ENCODE measurements around the gene USP15.

DNA sequence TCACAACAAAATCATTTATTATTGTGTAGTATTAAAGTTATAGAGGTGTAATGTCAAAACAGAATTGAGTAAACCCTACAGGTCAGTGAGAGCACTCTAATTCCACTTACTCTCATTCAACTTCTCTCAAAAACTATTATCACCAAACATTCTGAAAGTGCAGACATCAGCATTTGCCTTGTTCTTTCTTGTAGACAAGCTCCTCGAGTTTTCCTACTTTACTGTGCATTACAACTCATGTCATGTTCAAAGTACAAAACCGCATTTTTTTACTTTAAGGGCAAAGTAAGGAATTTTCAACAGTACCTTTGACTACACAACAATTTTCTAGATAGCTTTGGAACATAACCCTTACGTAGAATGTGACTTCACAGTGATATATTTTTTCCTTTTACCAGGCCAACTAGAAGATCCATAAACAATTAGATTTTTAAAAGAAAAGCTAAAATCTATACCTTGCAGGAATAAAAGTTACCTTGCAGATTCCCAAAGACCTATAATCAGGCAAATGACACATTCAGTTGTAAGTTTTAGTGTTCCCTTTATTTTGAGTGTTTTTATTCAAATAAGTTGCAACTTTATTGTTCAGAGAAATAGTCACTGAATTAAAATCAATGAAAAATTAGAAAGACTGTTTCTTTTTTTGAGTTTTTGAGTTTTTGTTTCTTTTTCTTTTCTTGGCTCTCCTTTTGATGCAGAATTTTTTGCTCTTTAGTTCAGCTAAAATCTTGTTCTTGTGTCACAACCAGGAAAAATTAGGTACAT is 12.7 kb upstream of the USP15 start:
- TF ChIP-seq SMC3 (IDR thresholded peaks at IDR 0.05; ENCODE audit: low read depth, low read length) = no peak
- TF ChIP-seq, protein P1, sequence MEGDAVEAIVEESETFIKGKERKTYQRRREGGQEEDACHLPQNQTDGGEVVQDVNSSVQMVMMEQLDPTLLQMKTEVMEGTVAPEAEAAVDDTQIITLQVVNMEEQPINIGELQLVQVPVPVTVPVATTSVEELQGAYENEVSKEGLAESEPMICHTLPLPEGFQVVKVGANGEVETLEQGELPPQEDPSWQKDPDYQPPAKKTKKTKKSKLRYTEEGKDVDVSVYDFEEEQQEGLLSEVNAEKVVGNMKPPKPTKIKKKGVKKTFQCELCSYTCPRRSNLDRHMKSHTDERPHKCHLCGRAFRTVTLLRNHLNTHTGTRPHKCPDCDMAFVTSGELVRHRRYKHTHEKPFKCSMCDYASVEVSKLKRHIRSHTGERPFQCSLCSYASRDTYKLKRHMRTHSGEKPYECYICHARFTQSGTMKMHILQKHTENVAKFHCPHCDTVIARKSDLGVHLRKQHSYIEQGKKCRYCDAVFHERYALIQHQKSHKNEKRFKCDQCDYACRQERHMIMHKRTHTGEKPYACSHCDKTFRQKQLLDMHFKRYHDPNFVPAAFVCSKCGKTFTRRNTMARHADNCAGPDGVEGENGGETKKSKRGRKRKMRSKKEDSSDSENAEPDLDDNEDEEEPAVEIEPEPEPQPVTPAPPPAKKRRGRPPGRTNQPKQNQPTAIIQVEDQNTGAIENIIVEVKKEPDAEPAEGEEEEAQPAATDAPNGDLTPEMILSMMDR (conservative IDR thresholded peaks at IDR 0.05; ENCODE audit: low read depth, low read length) = no peak
- no peak for TF ChIP-seq FOS (IDR thresholded peaks at IDR 0.05; ENCODE audit: low read depth, low read length)
- TF ChIP-seq NFE2L2 (IDR thresholded peaks at IDR 0.05; ENCODE audit: low read depth, low read length) = no peak

All from IMR-90 (cell line).